HCEC 1CT (cell line): Measurements from ENCODE around the gene SSBP2.
"Not testable (repeated sequence)": the region's sequence is repeated elsewhere in the genome, so short reads cannot be mapped to it uniquely, and the experiment has no call there.

Source experiments
- DNase-seq: peaks from one replicate; pipeline ENCODE4 v3.0.0-alpha.2; 2017

SSBP2 gene

DNA sequence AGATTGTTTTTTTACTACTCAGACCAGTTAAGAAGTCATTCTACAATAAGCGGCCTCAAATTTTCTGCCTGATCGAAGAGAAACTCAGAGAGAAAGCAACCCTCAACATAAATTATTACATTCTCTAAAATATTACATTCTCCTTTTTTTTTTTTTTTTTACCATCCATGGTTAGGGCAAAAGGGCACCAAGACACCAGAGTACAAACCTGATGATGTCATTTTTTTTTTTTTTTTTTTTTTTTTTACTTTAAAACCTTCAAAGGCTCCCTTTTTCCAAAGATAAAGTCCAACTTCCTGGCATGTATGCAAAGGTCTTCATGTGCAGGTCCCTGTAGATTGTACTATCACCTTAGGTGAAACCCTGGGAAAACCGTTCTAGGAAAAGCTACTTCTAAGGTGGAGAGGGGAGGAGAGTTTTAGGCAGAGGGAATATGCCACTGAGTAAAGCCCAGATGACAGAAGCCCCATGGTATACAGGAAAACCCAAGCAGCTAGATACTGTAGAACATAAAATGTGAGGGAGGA, 104.4 kb downstream of the SSBP2 start:
- DNase-seq, result no peak

DNA sequence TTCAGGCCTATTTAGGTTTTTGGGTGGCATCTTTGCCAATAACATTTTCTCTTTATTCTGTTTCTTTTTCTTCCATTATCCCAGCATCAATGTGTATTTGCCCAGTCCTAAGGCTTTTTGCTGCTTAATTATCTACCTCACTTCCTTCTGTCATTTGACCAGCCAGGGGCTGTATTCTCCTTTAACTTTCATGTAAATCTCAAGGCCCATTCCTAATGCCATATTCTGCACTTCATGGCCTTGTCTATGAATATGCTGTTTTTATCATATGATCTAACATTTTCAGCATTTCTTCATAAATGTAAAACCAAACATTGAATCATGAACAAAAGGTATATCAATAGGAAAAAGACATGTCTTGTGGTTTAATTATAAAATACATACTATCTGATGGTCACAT, 108.7 kb downstream of the SSBP2 start:
- no peak for DNase-seq

DNA sequence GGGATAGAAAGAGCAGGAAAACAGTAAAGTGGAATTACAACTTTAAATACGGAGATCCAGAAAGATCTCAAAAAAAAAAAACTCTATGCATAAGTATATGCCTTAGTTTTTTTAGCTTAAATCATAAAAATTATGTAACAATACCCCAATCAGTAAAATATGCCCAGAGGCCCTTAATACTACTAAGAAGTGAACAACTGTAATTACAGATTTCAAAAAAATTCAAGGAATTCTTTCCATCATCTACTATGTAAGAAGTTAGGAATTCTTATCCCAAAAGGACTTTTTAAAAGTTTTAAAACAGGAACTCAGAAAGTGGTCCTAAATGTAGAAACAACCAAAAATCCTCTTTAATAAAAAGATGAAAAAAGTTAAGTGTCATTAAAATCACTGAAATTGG, 111.3 kb downstream of the SSBP2 start:
- DNase-seq, result peak; percentile 42

DNA sequence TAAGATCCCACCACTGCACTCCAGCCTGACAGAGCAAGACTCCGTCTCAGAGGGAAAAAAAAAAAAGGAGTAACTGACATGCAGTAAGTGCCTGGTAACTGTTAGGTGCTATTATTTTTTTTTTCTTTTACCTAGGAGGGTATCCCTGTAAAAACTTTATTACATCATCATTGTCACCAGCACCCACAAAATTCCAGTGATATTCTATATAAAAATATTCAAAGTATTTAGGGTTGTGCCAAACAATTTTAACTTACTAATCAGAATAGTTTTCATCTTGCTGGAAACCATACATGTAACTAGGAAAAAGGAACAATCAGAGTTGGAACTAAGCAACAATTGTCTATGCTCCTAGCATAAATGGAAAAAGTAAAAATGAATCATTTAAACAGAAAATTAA, 112.4 kb downstream of the SSBP2 start:
- no peak for DNase-seq

DNA sequence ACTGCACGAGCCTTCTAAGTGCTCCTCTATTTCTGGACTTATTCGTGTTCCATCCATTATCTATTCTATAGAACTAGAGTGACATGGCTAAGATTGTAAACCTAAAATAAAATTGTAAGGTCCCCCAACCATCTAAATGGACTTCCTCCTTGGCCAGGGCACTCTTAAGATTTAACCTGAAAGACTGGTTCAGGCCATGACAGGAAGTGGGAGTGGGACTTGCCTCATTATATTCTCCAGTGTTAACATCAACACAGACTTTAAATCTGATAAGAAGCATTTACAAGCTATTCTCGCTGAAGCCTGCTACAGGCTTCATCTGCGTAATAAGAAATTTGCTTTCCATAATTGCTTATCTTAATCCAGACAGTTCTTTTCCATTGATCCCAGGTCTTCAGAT, 117.0 kb downstream of the SSBP2 start:
- DNase-seq, result no peak

DNA sequence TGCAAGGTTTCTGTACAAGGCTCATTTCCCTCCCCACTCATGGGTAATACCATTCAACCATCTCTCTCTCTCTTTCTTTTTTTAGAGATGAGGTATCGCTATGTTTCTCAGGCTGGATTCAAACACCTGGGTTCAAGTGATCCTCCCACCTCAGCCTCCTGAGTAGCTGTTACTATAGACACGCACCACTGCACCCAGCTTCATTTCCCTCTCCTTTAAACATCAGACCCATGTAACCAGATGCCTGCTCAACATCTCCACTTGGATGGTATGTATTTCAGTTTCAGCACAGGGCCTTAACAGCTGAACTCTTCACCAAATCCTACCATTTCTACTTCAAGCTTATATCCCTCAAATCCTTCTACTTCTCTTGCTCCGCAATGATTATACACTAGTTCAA, 117.4 kb downstream of the SSBP2 start:
- DNase-seq, result no peak

DNA sequence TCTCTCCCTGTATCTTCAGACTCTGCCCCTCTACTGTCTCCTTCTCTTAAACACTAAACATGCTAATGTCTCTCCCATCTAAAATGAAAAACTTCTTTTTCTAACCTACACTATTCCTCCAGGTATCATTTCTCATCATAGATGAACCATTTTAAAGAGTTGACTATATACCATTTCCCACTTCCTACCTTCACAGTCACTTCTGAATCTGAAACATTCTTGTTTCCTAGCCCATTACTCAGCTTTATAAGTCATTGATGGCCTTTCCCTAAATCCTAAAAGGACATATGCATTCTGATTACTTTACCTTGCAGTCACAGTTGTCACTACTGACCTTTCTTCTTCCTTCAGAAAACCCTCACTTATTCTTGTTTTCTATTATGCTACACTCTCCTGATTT, 118.2 kb downstream of the SSBP2 start:
- DNase-seq, result no peak

DNA sequence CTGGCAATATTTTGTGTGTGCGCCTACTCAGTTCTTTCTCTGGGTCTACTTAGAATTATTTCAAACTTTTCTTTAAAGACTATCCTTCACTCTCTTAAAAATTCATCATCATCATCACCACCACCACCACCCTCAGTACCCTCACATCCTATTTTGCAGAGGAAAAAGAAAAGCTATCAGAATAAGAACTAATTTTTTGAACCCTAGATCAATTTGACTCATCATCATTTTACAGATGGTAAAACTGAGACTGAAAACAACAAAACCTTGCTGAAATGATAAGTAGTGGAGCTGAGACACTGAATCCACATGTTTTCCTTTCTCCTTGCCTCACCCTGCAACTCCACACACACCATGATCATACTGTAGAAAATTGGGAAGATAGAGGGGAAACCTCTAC, 119.3 kb downstream of the SSBP2 start:
- no peak for DNase-seq

DNA sequence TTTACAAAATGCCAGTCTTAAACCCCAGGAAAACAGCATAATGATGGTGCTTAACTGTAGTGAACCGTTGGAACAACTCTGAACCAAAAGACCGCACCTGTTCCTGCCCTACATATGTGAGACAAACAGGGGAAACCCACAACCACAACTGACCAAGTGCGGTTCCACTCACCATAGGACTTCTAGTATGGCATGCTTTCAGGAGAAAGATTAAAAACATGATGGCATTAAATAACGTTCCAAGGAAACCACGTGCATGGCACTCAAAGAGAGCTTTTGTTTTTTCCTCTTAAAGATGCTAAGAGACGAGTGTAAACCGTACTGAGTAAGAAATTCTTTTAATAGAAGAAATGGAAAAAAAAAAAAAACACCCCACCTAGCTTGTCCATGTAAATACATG, 119.8 kb downstream of the SSBP2 start:
- DNase-seq, result no peak

DNA sequence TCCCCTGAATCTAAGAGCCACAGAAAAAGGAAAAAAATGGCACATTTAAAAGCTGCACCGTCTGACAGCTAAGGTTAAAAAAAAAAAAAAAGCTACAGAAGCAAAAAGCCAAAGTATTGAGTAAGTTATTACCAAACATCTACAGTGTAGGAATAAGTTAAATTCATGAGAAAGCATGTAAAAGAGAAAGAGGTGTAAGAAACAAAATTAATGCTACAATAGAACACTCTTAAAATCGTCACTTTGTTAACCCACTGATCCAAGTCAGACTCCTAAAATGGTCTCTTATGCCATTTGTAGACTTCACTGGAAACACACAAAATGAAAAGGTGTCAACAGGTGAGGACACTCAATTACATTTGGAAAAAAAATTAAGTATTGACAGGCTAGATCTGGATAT, 120.2 kb downstream of the SSBP2 start:
- DNase-seq, result no peak

DNA sequence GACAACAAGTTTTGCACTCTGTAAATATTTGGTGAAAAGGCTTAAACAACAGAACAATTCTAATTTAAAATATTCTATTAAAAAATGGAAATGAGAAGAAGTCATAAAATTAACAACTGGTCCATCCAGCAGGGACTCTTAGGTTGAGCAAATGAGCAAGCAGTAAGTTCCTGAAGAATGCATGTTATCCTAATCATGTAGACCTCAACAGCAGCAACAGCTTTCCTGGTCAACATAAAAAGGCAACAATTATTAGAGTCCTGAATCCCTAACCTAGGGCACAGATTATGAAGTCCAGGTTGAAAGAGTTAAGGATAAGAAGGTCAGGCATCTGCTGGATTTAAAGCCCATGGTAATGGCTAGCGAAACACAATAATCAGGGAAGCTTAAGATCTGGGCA, 120.9 kb downstream of the SSBP2 start:
- no peak for DNase-seq

DNA sequence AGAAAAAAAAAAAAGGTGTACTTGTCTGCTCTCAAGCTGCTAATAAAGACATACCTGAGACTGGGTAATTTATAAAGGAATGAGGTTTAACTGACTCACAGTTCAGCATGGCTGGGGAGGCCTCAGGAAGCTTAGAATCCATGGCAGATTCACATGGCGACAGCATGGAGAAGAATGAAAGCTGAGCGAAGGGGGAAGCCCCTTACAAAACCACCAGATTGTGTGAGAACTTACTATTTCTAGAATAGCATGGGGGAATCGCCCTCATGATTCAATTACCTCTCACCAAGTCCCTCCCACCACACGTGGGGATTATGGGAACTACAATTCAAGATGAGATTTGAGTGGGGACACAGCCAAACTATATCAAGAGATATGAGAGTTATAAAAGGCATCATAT, 122.8 kb downstream of the SSBP2 start:
- DNase-seq, result not testable (repeated sequence)

DNA sequence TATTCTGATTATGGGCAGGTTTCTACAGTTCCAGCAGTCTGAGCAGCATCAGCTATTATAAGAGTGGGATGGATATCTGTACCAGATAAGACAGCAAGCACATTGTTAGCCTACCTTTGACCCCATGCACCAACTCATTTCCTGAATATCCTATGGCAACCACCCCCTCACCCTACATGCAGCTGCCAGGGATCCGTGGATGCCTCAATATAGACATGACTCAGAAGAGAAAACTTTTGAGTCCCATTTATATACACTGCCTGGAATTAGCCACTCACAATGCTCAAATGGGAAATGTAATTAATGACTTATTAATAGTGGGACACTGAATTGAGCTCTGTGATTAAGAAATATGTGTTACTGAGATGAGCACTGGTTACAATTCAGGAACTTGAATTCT, 124.4 kb downstream of the SSBP2 start:
- peak; percentile 90 for DNase-seq

DNA sequence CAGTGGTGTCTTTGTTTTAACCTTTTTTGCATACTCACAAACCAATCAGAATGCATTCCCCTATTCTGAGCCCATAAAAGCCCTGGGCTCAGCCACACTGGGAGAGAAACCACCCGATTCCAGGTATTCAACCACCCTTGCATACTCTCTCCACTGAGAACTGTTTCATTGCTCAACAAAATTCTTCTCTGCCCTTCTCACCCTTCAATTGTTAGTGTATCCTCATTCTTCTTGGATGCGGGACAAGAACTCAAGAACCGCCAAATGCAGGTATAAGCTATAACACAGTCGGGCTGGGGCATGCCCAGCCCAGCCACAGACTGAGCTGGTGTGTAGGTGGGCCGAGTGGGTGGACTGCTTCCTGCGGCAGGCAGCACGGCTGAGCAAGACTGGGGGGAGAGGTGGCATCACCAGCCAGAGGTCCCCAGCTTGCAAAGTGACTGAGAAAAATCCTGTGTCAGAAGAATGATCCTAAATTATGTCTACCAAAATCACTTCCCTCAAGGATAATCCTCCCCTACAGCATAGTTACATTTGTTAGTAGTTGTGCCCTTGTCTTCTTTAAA, 141.0 kb downstream of the SSBP2 start:
- no peak for DNase-seq

DNA sequence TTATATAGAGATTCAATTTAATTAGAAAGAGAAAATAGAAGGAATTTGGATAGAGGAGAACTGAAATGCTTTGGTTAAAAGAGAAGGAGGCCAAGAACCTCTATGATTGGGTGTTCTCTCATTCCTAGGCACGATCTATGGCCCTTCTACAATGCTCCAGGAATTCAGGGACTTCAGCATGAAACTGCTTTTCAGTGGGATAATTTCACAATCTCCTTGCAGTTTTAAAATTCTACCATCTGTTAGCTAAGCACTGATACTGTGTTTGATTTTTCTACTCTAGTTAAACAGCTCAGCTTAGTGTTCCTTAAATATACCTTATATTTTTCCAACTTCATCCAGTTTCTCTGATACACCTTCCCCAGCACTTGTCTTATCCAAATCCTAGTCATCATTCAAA, 141.9 kb downstream of the SSBP2 start:
- DNase-seq, result no peak

DNA sequence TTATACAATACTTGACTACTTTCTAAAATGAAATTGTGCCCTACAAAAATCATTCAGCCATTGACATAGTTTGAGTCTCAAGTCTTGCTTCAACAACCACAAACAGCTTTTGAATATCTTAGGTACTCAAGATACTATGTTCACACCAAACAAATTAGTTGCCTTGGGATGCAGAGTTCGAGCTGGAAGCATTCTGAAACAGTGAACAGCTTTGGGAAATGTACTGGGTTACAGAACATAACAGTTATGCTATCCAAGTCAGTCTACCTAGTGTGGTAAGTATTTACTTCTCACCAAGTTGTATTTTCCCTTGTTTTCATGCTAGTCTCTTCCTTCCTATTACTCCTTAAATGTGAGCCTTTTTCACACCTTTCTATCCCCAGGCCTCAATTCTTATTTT, 143.2 kb downstream of the SSBP2 start:
- no peak for DNase-seq

DNA sequence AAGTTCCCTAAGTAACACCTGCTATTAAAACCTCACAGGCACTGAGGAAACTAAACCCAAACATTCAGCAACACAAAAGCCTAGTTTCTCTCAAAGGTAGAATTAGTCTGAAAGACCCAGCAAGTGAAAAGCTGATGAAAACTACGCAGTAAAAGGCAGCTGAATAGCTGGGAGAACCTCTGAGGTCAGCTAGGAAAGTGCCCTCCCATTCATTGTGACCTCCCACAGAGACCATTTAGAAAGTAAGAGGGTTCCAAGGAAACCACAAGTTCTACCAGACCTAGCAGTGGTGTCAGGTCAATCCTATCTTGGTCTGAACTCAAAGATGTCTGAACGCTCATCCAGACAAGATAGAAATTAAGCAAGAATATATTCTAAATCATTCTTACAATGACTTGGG, 144.7 kb downstream of the SSBP2 start:
- DNase-seq, result no peak

DNA sequence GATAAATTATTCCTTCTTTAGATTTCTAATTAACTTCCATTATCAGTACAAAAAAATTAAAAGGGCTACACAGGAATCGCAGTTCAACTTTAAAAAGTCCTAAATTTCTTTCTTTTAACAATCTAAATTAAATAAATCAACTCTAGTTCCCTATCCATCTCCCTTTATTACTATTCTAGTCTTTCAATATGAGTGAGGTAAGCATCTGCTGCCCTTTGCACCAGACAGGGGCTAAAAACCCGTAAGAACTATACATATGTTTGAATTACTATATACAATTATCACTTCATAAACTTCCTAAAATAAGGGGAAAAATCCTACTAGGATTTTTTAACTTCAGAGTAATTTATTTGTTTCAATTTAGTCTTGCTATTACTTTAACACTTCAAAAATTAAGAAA, 145.6 kb downstream of the SSBP2 start:
- DNase-seq, result no peak

DNA sequence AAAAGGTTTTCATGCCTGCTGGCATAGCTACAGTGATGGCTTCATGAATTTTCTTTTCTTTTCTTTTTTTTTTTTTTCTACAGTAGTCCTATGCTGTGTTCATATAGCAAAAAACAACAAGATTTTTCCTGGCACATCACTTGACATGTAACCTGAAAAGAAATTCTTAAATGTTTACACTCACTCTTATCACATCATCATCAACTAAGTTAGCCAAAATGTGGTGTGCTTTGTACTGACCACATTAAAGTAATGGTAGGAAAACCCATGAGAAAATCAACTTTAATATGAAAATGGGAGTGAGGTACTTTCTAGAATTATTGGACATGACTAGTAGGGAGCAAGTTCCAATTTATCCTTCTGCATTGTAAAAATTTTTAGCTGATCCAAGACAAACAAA, 146.7 kb downstream of the SSBP2 start:
- DNase-seq, result no peak

DNA sequence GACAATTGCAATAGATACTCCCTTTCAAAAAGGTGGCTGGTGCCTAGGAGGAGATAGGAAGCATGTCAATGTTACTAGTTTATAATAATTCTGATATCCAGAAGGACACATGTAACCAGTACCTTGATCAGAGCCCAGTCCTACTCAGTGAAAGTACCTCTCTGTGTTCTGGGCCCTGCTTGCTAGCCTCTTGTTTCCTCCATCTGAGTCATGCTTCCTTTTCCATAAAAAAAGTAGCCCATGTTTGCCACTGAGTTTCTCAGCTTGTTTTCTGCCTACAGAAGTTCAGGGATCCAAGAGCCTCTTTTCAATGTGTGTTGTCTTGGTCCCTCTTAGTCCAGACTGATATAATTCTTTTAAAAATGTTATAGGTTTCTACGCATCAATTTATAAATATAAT, 149.0 kb downstream of the SSBP2 start:
- DNase-seq, result peak; percentile 23

DNA sequence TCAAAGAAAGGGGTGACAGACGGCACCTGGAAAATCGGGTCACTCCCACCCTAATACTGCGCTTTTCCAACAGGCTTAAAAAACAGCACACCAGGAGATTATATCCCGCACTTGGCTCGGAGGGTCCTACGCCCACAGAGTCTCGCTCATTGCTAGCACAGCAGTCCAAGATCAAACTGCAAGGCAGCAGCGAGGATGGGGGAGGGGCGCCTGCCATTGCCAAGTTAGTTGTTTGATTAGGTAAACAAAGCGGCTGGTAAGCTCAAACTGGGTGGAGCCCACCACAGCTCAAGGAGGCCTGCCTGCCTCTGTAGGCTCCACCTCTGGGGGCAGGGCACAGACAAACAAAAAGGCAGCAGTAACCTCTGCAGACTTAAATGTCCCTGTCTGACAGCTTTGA, 158.8 kb downstream of the SSBP2 start:
- DNase-seq, result not testable (repeated sequence)

DNA sequence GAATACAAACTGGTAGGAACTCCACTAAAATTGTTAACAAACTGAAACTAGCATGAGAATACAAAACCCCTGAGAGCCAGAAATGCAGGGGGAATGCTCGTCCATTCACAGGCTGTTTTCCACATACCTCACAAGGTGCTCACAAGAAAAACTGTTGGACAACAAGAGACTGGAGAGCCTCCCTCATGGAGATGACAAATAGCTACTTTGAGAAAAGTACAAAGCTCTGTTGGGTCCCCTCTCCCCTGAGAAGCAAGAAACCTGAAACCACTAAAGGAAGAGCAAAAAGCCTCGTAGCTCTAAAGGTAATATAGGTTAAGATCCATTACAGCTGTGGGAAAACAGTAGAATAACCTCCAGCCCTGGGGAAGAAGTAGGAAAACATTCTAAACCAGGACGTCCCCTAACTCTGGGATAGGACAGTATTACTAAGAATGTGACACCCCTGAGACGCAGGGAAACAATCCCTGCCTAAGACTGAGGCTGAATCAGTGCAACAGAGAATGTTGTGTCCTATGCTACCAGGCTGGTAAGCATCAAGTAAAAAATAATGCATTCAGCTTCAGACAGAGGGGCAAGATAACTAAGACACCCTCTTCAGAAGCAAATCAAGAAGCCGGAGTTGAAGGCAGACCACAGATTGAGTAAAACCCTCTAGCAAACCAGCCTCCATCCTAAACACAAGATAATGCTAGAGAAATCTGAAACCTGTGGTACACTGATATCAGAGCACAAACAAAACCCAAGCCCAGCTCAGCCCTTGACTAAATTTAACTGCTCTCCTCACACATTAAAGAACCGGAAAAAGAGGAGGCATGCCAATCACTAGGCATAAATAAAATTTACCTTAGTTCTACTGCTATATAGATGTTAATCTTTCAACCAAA, 160.2 kb downstream of the SSBP2 start:
- DNase-seq, result no peak

DNA sequence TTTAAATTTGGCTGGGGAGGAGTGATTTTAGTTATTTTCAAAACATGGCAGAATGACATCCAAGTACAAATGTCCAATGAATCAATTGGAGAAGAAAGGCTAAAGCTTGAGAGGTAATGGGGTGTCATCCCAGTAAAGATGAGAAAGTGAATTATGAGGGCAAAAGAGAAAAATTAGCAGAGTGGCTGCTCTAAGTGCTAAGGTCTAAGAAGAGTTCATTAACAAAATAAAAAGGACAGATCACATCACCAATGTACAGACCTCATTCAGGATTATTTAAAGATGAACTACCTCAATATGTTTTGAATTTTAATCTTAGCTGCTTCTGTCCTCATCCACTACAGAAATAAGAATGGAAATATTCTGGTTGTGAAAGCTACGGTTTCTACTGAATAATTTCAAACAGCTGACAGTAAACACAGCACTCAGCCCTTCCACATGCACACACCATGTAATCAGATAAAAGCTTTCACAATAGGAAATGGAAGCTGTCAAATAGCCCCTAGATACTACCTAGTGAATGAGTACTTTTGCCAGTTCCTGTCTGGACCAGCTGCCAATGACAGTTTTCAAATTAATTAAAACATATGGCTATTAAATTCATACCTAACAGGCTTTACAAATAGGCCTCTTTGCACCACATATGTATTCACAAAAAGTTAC, 171.5 kb downstream of the SSBP2 start:
- DNase-seq, result peak; percentile 35

DNA sequence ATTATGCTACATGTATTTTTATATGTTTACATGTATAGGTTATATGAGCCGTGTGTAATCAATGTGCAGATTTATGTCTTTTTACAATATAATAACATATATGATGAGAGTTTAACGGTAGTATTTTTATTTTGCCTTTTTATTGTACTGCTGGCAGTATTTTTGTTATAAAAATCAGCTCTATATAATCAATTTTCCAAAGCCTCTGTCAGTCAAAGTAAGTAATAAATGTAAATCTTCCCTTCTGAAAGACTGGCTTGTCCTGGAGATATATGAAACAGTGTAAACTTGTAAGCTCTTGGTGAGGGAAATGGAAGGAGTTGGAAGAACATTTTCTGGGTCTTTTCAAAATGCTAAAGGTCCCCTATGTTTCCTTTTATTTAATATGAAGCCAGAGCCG, 173.8 kb downstream of the SSBP2 start:
- DNase-seq, result no peak
